Osteoblast (primary cell): Measurements from ENCODE around the gene TMEM63B. TPM values are rescaled to one million over a fixed set of nuclear protein-coding genes. Genes with fewer than 3 reads are reported as not detected.
A peak's percentile ranks its signal among the peaks of the same experiment; 100 is the strongest.

Source experiments
- DNase-seq: peaks from one replicate; pipeline ENCODE4 v3.0.0; 2011; ENCODE audit warnings: low spot score, mixed read lengths; ENCODE audit not compliant: insufficient read length; ENCODE audit errors: missing footprints
- H2AFZ ChIP-seq: 2 replicates; pipeline ENCODE4 v1.6.0; 2011; ENCODE audit warnings: mild to moderate bottlenecking, low read length
- H3K27ac ChIP-seq: 2 replicates; pipeline ENCODE4 v1.5.1; 2011; ENCODE audit warnings: mild to moderate bottlenecking, low read depth, low read length, moderate library complexity
- H3K27me3 ChIP-seq: 2 replicates; pipeline ENCODE4 v1.6.0; 2012; ENCODE audit warnings: mild to moderate bottlenecking, control low read depth, inconsistent platforms, low read length, moderate library complexity; ENCODE audit not compliant: insufficient read depth
- H3K36me3 ChIP-seq: 2 replicates; pipeline ENCODE4 v1.5.1; 2011; ENCODE audit warnings: mild to moderate bottlenecking, low read length, control low read depth, moderate library complexity; ENCODE audit not compliant: insufficient read depth
- H3K4me1 ChIP-seq: 2 replicates; pipeline ENCODE4 v1.5.1; 2011; ENCODE audit warnings: mild to moderate bottlenecking, low read length, control low read depth, moderate library complexity; ENCODE audit not compliant: insufficient read depth
- H3K4me2 ChIP-seq: 2 replicates; pipeline ENCODE4 v1.6.0; 2011; ENCODE audit warnings: mild to moderate bottlenecking, low read length; ENCODE audit not compliant: insufficient read depth
- H3K4me3 ChIP-seq: fragments of 200-600 bp; sonication (generic); 3 replicates; pipeline ENCODE4 v1.5.1; 2012; ENCODE audit warnings: mild to moderate bottlenecking, low read length, inconsistent platforms; ENCODE audit not compliant: insufficient read depth
- H3K79me2 ChIP-seq: 2 replicates; pipeline ENCODE4 v1.6.0; 2012; ENCODE audit warnings: mild to moderate bottlenecking, low read length, control low read depth, inconsistent platforms; ENCODE audit not compliant: insufficient read depth
- H3K9me3 ChIP-seq: 2 replicates; pipeline ENCODE4 v1.5.1; 2011; ENCODE audit warnings: low read depth, low read length, control low read depth
- H4K20me1 ChIP-seq: 2 replicates; pipeline ENCODE4 v1.6.0; 2012; ENCODE audit warnings: mild to moderate bottlenecking, low read length, control low read depth; ENCODE audit not compliant: insufficient read depth
- CTCF ChIP-seq: IDR thresholded peaks from 2 replicates; pipeline ENCODE4 v1.5.1; 2011; ENCODE audit warnings: mild to moderate bottlenecking, low read depth, low read length, moderate library complexity; ENCODE audit errors: extremely low read depth
- total RNA-seq: library from RNA; depleted of rRNA; stranded (reverse); fragments of >200 nt; gene quantifications from 2 replicates; pipeline ENCODE4 v1.2.3, GENCODE V29; 2012

TMEM63B gene
- total RNA-seq, 1 donor = 36.6 TPM

- H3K4me2 ChIP-seq = no peak overlapping the region
- DNase-seq = peak; percentile 54
- H2AFZ ChIP-seq = no peak overlapping the region
- no peaks in the 10 kb centered on the region for H4K20me1 ChIP-seq
- peaks cover 37% of the 10 kb centered on the region for H3K27me3 ChIP-seq
- TF ChIP-seq CTCF = no peak
- no peak overlapping the region for H3K4me3 ChIP-seq
- H3K79me2 ChIP-seq = no peaks in the 10 kb centered on the region
- peaks cover 12% of the 10 kb centered on the region for H3K4me1 ChIP-seq
- H3K27ac ChIP-seq = no peak overlapping the region
- H3K9me3 ChIP-seq = no peaks in the 10 kb centered on the region
- no peaks in the 10 kb centered on the region for H3K36me3 ChIP-seq
Observed at GRCh38 chr6:44162876-44163625, 35.7 kb downstream of the TMEM63B start.

GRCh38 chr6:44166116-44166515 is 38.8 kb downstream of the TMEM63B start:
- H3K79me2 ChIP-seq = no peaks in the 10 kb centered on the region
- no peak for TF ChIP-seq CTCF

GRCh38 chr6:44166591-44167184 is 39.3 kb downstream of the TMEM63B start:
- Histone ChIP-seq H3K79me2 (no peaks in the 10 kb centered on the region), H2AFZ (no peak overlapping the region), H3K4me1 (peaks cover 8% of the 10 kb centered on the region), H3K9me3 (no peaks in the 10 kb centered on the region), H3K36me3 (no peaks in the 10 kb centered on the region), H3K27me3 (peaks cover 51% of the 10 kb centered on the region), H4K20me1 (no peaks in the 10 kb centered on the region), H3K27ac (no peak overlapping the region), H3K4me2 (no peak overlapping the region), H3K4me3 (no peak overlapping the region)
- peak; percentile 72 for DNase-seq
- no peak for TF ChIP-seq CTCF

More at GRCh38 chr6:44166116-44166515, 38.8 kb downstream of the TMEM63B start:
- Histone ChIP-seq H3K4me2 (no peak overlapping the region), H3K4me1 (peaks cover 12% of the 10 kb centered on the region), H3K27ac (no peak overlapping the region), H3K27me3 (peaks cover 49% of the 10 kb centered on the region), H3K36me3 (no peaks in the 10 kb centered on the region), H2AFZ (no peak overlapping the region), H3K4me3 (no peak overlapping the region), H4K20me1 (no peaks in the 10 kb centered on the region), H3K9me3 (no peaks in the 10 kb centered on the region)
- DNase-seq = no peak

GRCh38 chr6:44167567-44167966 is 40.2 kb downstream of the TMEM63B start:
- Histone ChIP-seq H3K4me2 (no peak overlapping the region), H2AFZ (no peak overlapping the region), H3K27me3 (peaks cover 49% of the 10 kb centered on the region), H3K36me3 (no peaks in the 10 kb centered on the region), H3K79me2 (no peaks in the 10 kb centered on the region), H3K4me1 (no peaks in the 10 kb centered on the region), H4K20me1 (no peaks in the 10 kb centered on the region), H3K27ac (no peak overlapping the region), H3K4me3 (no peak overlapping the region), H3K9me3 (no peaks in the 10 kb centered on the region)
- no peak for DNase-seq
- TF ChIP-seq CTCF = no peak
